Lower leg skin (tissue), 3 donors: ENCODE data around the gene PPP1R12B.
"Not testable (repeated sequence)": the region's sequence is repeated elsewhere in the genome, so short reads cannot be mapped to it uniquely, and the experiment has no call there.

Experiments
- POLR2A ChIP-seq, 2 donors: fragments of 450-650 bp; IDR thresholded peaks; one replicate each; pipeline ENCODE4 v1.6.1; 2016 to 2017; ENCODE audit warnings: antibody characterized with exemption in 2 of 2, mild to moderate bottlenecking in 1 of 2, moderate library complexity in 1 of 2
- TF ChIP-seq, protein P1 (sequence below), 3 donors: fragments of 450-650 bp; IDR thresholded peaks; one replicate each; pipeline ENCODE4 v1.5.1; 2016; ENCODE audit warnings: antibody characterized with exemption in 3 of 3, mild to moderate bottlenecking in 3 of 3, moderate library complexity in 2 of 3

DNA sequence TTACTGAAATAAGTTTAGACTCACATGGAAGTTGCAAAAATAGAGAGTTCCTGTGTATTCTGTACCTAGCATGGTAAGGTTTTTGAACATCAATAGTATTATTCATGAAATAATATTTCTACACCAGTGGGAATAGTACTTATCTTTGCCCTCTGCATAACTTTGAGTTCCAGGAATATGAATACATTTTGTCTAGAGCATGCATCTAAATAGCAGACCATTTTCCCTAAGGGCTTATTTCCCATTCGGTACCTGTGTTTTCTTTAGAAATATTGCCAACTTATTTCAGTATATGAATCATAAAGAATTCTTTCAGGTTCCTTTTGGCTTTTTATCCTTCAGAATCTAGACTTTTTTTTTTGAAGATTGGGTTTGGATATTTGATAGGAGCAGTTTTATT lies 81.6 kb downstream of the PPP1R12B start:
- TF ChIP-seq, protein P1, sequence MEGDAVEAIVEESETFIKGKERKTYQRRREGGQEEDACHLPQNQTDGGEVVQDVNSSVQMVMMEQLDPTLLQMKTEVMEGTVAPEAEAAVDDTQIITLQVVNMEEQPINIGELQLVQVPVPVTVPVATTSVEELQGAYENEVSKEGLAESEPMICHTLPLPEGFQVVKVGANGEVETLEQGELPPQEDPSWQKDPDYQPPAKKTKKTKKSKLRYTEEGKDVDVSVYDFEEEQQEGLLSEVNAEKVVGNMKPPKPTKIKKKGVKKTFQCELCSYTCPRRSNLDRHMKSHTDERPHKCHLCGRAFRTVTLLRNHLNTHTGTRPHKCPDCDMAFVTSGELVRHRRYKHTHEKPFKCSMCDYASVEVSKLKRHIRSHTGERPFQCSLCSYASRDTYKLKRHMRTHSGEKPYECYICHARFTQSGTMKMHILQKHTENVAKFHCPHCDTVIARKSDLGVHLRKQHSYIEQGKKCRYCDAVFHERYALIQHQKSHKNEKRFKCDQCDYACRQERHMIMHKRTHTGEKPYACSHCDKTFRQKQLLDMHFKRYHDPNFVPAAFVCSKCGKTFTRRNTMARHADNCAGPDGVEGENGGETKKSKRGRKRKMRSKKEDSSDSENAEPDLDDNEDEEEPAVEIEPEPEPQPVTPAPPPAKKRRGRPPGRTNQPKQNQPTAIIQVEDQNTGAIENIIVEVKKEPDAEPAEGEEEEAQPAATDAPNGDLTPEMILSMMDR (IDR thresholded peaks at IDR 0.05), result not testable (repeated sequence)
- TF ChIP-seq POLR2A (IDR thresholded peaks at IDR 0.05), result not testable (repeated sequence)
